ENCODE data around the gene ST6GALNAC5. TPM values are rescaled to one million over a fixed set of nuclear protein-coding genes. Genes with fewer than 3 reads are reported as not detected.

ST6GALNAC5 gene
- total and polyA plus RNA-seq, 10 of the 15 experiments (the other 5 are each of a cell fraction or from before 2014, with no cell fraction given): under 0.01 to 1.8 (median 0.07) TPM; not detected in 6

- SMC1A ChIA-PET (ENCODE audit: uncharacterized antibody, unreplicated experiment): interaction anchor here (1.1 to 5.0 kb wide), 8 partner anchors 10 to 59 kb away, joined by 3 to 28 read pairs (median 4); no protein-coding TSS in a partner anchor
- ATAC-seq (no peak), DNase-seq (ENCODE audit: low read depth, low spot score) (no peak), FAIRE-seq (no peak)
- in situ Hi-C loops (cut with MboI) (no loop called here), intact Hi-C loops (cut with micrococcal nuclease; ENCODE audit: unreplicated experiment) (no loop called here)
- no TSS peak for BruUV-seq (replicated peaks)
- Histone ChIP-seq H3K36me3 (ENCODE audit: control insufficient read depth in 2 of 2, insufficient read depth in 2 of 2, low read length in 1 of 2) (no peaks in the 10 kb centered on the region), H3K9ac (ENCODE audit: control insufficient read depth, insufficient read depth, low read length) (no peak overlapping the region), H4K20me1 (ENCODE audit: control insufficient read depth, insufficient read depth) (no peaks in the 10 kb centered on the region), H3K4me2 (ENCODE audit: control insufficient read depth, insufficient read depth) (no peak overlapping the region), H2AFZ (ENCODE audit: control insufficient read depth, low read depth, low read length) (no peak overlapping the region), H3K9me3 (replicated peaks; ENCODE audit: control insufficient read depth, insufficient read depth, low read length) (no peaks in the 10 kb centered on the region), H3K4me1 (ENCODE audit: control insufficient read depth, insufficient read depth, low read length) (no peaks in the 10 kb centered on the region), H3K79me2 (ENCODE audit: control insufficient read depth, insufficient read depth, low read length) (no peaks in the 10 kb centered on the region), H3K27ac (ENCODE audit: control insufficient read depth, insufficient read depth) (no peak overlapping the region), H3K27me3 (replicated peaks in 1 of 2; ENCODE audit: control insufficient read depth in 2 of 2, insufficient read depth in 2 of 2, low read length in 1 of 2) (no peaks in the 10 kb centered on the region; a peak in 1 of 4 replicates), H3K4me3 (no peak overlapping the region)
- POLR2A ChIA-PET: interaction anchor here (2.1 to 4.2 kb wide), 2 partner anchors 10 kb away, joined by 5 to 26 read pairs; no protein-coding TSS in a partner anchor
- CTCF ChIA-PET: interaction anchor here (0.9 to 1.4 kb wide), 3 partner anchors 10 to 26 kb away, joined by 3 to 7 read pairs (median 3); no protein-coding TSS in a partner anchor
- 4% methylated on average over 4 of the region's 4 CpGs for WGBS (ENCODE audit: insufficient coverage, insufficient replicate concordance, low lambda C conversion rate, missing lambda C conversion rate)
- RAD21 ChIA-PET (ENCODE audit: unreplicated experiment): interaction anchor here (1.1 to 1.9 kb wide), 3 partner anchors 9 to 19 kb away, joined by 4 to 5 read pairs (median 4); no protein-coding TSS in a partner anchor
- TF ChIP-seq PAX5 (IDR thresholded peaks at IDR 0.05; ENCODE audit: borderline replicate concordance, low read depth, low read length) (no peak), MEF2B (IDR thresholded peaks at IDR 0.05; ENCODE audit: partially characterized antibody, poor library complexity, severe bottlenecking) (no peak), PRDM15 (CRISPR knock-in tag; IDR thresholded peaks at IDR 0.05) (no peak), TAF1 (IDR thresholded peaks at IDR 0.05; ENCODE audit: borderline replicate concordance, low read depth, low read length) (no peak), E2F4 (IDR thresholded peaks at IDR 0.05; ENCODE audit: low read depth, low read length) (no peak), RUNX3 (IDR thresholded peaks at IDR 0.05; ENCODE audit: low read length) (no peak), SMC3 (IDR thresholded peaks at IDR 0.05; ENCODE audit: borderline replicate concordance, low read length) (no peak), CHD2 (IDR thresholded peaks at IDR 0.05; ENCODE audit: borderline replicate concordance, low read depth, low read length) (no peak), MXI1 (IDR thresholded peaks at IDR 0.05; ENCODE audit: low read depth, low read length) (no peak), KLF5 (IDR thresholded peaks at IDR 0.05; ENCODE audit: partially characterized antibody) (no peak), ZNF592 (IDR thresholded peaks at IDR 0.05) (no peak), ZNF24 (IDR thresholded peaks at IDR 0.05) (no peak), USF2 (IDR thresholded peaks at IDR 0.05; ENCODE audit: borderline replicate concordance, low read depth, low read length) (no peak), TARDBP (IDR thresholded peaks at IDR 0.05; ENCODE audit: borderline replicate concordance) (no peak), POLR2A (IDR thresholded peaks at IDR 0.05; ENCODE audit: low read depth, low read length) (no peak), IRF4 (IDR thresholded peaks at IDR 0.05; ENCODE audit: low read depth, low read length) (no peak)
These were observed 61.9 kb downstream of the ST6GALNAC5 start for GRCh38 chr1:76929136-76929535.
